Loucy (cell line): ENCODE results near the gene MRPL20.

Experiments
- EZH2phosphoT487 ChIP-seq: fragments of 200-600 bp; IDR thresholded peaks from 2 replicates; pipeline ENCODE4 v1.6.1; 2018; ENCODE audit warnings: antibody characterized with exemption, mild to moderate bottlenecking, moderate library complexity, borderline replicate concordance
- TF ChIP-seq, protein P1 (sequence below): fragments of 200-600 bp; sonication (generic); conservative IDR thresholded peaks from 2 replicates; pipeline ENCODE4 v1.5.1; 2014; ENCODE audit warnings: mild to moderate bottlenecking, antibody characterized with exemption, low read length

DNA sequence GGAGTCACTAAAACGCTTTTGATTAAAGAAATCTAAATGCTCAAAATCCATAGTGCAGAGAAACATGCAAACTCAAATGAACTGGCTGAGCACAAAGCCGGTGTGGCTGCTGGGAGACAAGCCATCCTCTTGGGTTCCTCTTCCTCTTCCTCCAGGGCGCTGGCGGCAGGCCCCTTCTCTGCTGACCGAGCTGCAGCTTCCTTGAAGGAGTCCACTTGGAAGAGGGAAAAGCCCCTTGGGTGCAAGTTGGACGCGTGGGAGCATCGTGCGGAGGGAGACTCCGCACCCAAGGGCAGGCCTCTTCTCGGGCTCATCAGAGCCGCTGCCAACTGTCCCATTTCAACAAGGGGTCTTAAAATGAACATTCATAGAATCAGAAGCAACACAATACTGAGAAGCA lies 15.9 kb downstream of the MRPL20 start:
- TF ChIP-seq, protein P1, sequence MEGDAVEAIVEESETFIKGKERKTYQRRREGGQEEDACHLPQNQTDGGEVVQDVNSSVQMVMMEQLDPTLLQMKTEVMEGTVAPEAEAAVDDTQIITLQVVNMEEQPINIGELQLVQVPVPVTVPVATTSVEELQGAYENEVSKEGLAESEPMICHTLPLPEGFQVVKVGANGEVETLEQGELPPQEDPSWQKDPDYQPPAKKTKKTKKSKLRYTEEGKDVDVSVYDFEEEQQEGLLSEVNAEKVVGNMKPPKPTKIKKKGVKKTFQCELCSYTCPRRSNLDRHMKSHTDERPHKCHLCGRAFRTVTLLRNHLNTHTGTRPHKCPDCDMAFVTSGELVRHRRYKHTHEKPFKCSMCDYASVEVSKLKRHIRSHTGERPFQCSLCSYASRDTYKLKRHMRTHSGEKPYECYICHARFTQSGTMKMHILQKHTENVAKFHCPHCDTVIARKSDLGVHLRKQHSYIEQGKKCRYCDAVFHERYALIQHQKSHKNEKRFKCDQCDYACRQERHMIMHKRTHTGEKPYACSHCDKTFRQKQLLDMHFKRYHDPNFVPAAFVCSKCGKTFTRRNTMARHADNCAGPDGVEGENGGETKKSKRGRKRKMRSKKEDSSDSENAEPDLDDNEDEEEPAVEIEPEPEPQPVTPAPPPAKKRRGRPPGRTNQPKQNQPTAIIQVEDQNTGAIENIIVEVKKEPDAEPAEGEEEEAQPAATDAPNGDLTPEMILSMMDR, result no peak
- TF ChIP-seq EZH2phosphoT487, result no peak
